Peyer's patch (tissue), 4 donors: ENCODE data around the gene PNLIPRP1. TPM values are rescaled to one million over a fixed set of nuclear protein-coding genes. Genes with fewer than 3 reads are reported as not detected.

Experiments
- DNase-seq, 3 donors: peaks; one replicate each; pipeline ENCODE4 v3.0.0-alpha.2; 2017 to 2019
- H3K27ac ChIP-seq, 4 donors: fragments of 200-600 bp; sonication (generic); one replicate each; pipeline ENCODE4 v1.5.1; 2016 to 2019
- H3K27me3 ChIP-seq, 2 donors: fragments of 200-600 bp; sonication (generic); one replicate each; pipeline ENCODE4 v1.5.1; 2019
- H3K36me3 ChIP-seq, 3 donors: fragments of 200-600 bp; sonication (generic); one replicate each; pipeline ENCODE4 v1.5.1; 2016 to 2019
- H3K4me1 ChIP-seq, 4 donors: fragments of 200-600 bp; sonication (generic); one replicate each; pipeline ENCODE4 v1.5.1; 2016 to 2019
- H3K4me3 ChIP-seq, 4 donors: fragments of 200-600 bp; sonication (generic); 1 replicate in 3 of 4; 2 replicates in 1 of 4; pipeline ENCODE4 v1.5.1; 2016 to 2019; ENCODE audit warnings: mild to moderate bottlenecking in 1 of 4
- H3K9me3 ChIP-seq, 4 donors: fragments of 200-600 bp; sonication (generic); one replicate each; pipeline ENCODE4 v1.5.1; 2016 to 2019; ENCODE audit warnings: mild to moderate bottlenecking in 1 of 4
- CTCF ChIP-seq, 6 experiments: fragments of 450-650 bp in 4 of 6; fragments of 200-600 bp in 2 of 6; sonication (generic) in 1 of 6; IDR thresholded peaks; one replicate each; pipeline ENCODE4 v1.5.1; 2017 to 2019; ENCODE audit warnings: antibody characterized with exemption in 6 of 6, mild to moderate bottlenecking in 3 of 6, moderate library complexity in 1 of 6
- POLR2A ChIP-seq, 2 donors: fragments of 450-650 bp; IDR thresholded peaks; one replicate each; pipeline ENCODE4 v1.5.1; 2017; ENCODE audit warnings: antibody characterized with exemption in 2 of 2, mild to moderate bottlenecking in 2 of 2, moderate library complexity in 2 of 2
- total RNA-seq, 4 donors: library from RNA; depleted of rRNA; stranded (reverse); fragments of >200 nt; gene quantifications; one replicate each; pipeline ENCODE4 v1.1.0, GENCODE V29; 2016

The PNLIPRP1 gene
- total RNA-seq, 4 donors from 2014 or later, result not detected

DNA sequence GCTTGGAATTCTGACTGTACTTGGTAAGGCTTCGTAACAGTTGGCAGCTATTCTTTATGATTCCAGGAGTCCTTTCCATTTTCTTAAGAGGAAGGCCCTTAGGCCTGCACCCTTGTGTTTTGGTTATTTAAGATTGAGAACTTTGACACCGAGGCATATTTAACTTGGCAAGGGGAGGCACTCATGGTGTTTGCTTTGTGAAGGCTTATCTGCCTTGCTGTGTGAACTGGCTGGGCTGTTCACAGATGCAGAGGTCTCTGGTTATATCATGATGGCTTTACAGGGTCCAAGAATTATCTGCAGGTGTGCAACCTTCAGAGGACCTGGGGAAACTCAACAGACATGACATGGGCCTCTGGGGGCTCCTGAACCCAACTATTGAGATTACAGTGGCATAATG lies 833 bp upstream of the PNLIPRP1 start:
- no peaks in the 10 kb centered on the region for H3K36me3 ChIP-seq
- no peak overlapping the region for H3K4me3 ChIP-seq
- no peaks in the 10 kb centered on the region for H3K27me3 ChIP-seq
- H3K9me3 ChIP-seq, result no peaks in the 10 kb centered on the region
- H3K27ac ChIP-seq, result no peak overlapping the region
- no peak for DNase-seq
- peaks cover 0 to 15% (median 0%) of the 10 kb centered on the region in 4 donors for H3K4me1 ChIP-seq
- TF ChIP-seq POLR2A (IDR thresholded peaks at IDR 0.05) (no peak), CTCF (IDR thresholded peaks at IDR 0.05) (no peak)

GRCh38 chr10:116593139-116593740 lies 2.5 kb downstream of the PNLIPRP1 start:
- Histone ChIP-seq H3K36me3 (no peaks in the 10 kb centered on the region), H3K27ac (no peak overlapping the region), H3K4me1 (peaks cover 0 to 15% (median 0%) of the 10 kb centered on the region in 4 donors), H3K4me3 (no peak overlapping the region), H3K27me3 (no peaks in the 10 kb centered on the region), H3K9me3 (no peaks in the 10 kb centered on the region)
- TF ChIP-seq CTCF (IDR thresholded peaks at IDR 0.05) (no peak), POLR2A (IDR thresholded peaks at IDR 0.05) (no peak)
- no peak for DNase-seq

- Histone ChIP-seq H3K4me3 (no peak overlapping the region), H3K27me3 (no peaks in the 10 kb centered on the region), H3K9me3 (no peaks in the 10 kb centered on the region), H3K4me1 (peaks cover 0 to 15% (median 0%) of the 10 kb centered on the region in 4 donors), H3K36me3 (no peaks in the 10 kb centered on the region), H3K27ac (no peak overlapping the region)
- no peak for DNase-seq
- no peak for TF ChIP-seq CTCF (IDR thresholded peaks at IDR 0.05)
- TF ChIP-seq POLR2A (IDR thresholded peaks at IDR 0.05), result no peak
Observed at GRCh38 chr10:116594525-116595035, 3.8 kb downstream of the PNLIPRP1 start.

DNA sequence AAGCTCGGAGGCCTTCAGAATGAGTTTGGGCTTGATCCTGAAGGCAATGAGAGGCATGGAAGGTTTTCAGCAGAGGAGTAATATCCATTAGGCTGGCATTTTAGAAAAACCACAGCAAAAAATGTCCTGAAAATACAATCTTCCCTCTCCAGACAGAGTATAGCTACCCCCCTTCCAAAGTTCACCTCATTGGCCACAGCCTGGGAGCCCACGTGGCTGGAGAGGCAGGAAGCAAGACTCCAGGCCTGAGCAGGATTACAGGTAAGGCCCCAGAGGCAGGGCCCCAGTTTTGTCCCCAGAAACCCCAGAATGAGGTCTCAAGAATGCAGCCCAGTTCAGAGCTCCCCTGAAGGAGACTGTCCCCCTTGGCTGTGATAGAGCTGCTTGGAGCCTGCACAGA lies 5.3 kb downstream of the PNLIPRP1 start:
- TF ChIP-seq CTCF (IDR thresholded peaks at IDR 0.05) (no peak), POLR2A (IDR thresholded peaks at IDR 0.05) (no peak)
- no peak overlapping the region for H3K27ac ChIP-seq

DNA sequence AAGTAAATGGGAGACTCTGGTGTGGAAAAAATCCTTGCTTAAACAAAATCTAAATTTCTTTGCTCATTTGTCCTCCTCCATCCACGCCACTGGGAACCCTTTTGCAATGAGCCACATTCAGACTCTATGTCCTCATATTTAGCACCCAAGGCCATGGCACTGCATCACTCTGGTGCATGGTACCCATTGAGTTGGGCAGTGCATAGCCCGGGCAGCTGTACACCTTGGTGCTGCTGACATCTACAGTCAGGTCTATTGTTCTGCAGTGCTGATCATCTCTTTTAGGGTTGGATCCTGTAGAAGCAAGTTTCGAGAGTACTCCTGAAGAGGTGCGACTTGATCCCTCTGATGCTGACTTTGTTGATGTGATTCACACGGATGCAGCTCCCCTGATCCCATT lies 6.8 kb downstream of the PNLIPRP1 start:
- H3K9me3 ChIP-seq, result no peaks in the 10 kb centered on the region
- DNase-seq, result no peak
- TF ChIP-seq POLR2A (IDR thresholded peaks at IDR 0.05) (no peak), CTCF (IDR thresholded peaks at IDR 0.05) (no peak)
- H3K27me3 ChIP-seq, result no peaks in the 10 kb centered on the region
- no peak overlapping the region for H3K27ac ChIP-seq
- H3K36me3 ChIP-seq, result no peaks in the 10 kb centered on the region
- H3K4me3 ChIP-seq, result no peak overlapping the region
- no peaks in the 10 kb centered on the region for H3K4me1 ChIP-seq

More for the DNA sequence above, 5.3 kb downstream of the PNLIPRP1 start:
- DNase-seq, result no peak
- H3K4me1 ChIP-seq, result peaks cover 0 to 6% (median 0%) of the 10 kb centered on the region in 4 donors
- no peaks in the 10 kb centered on the region for H3K27me3 ChIP-seq
- H3K36me3 ChIP-seq, result no peaks in the 10 kb centered on the region
- H3K9me3 ChIP-seq, result no peaks in the 10 kb centered on the region
- H3K4me3 ChIP-seq, result no peak overlapping the region
